Measurements from ENCODE around the gene NPPA.
A peak's percentile ranks its signal among the peaks of the same experiment; 100 is the strongest.

DNA sequence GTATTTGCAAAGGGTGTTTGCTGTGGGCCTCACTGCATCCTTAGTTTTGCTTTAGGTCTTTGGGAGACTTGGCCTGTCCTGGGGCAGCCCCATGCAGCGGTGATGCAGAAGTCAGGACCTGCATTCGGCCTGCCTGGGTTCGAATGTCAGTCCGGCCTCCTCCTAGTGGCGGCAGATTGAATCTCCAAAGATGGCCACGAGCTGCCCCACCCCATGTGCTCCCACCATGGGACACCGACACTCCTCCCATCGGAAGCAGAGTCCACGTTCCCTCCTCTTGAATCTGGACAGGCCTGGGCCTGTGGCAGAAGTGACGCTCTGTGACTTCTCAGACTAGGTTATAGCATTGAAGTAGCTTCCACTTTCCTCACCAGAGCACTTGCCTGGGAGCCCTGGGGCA lies 27.5 kb upstream of the NPPA start:
- TF ChIP-seq, protein P1, sequence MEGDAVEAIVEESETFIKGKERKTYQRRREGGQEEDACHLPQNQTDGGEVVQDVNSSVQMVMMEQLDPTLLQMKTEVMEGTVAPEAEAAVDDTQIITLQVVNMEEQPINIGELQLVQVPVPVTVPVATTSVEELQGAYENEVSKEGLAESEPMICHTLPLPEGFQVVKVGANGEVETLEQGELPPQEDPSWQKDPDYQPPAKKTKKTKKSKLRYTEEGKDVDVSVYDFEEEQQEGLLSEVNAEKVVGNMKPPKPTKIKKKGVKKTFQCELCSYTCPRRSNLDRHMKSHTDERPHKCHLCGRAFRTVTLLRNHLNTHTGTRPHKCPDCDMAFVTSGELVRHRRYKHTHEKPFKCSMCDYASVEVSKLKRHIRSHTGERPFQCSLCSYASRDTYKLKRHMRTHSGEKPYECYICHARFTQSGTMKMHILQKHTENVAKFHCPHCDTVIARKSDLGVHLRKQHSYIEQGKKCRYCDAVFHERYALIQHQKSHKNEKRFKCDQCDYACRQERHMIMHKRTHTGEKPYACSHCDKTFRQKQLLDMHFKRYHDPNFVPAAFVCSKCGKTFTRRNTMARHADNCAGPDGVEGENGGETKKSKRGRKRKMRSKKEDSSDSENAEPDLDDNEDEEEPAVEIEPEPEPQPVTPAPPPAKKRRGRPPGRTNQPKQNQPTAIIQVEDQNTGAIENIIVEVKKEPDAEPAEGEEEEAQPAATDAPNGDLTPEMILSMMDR (IDR thresholded peaks at IDR 0.05; ENCODE audit: low read length) = peak; percentile 11; the same call in 1 of the 2 replicates
- TF ChIP-seq EZH2 (IDR thresholded peaks at IDR 0.05; ENCODE audit: borderline replicate concordance, low read length) = no peak

Measured in OCI-LY1 (cell line).